Globus pallidus (tissue), 1 donor: ENCODE results near the gene SPC24.
"Not testable (repeated sequence)": the region's sequence is repeated elsewhere in the genome, so short reads cannot be mapped to it uniquely, and the experiment has no call there.

Experiments used
- DNase-seq: peaks from one replicate; pipeline ENCODE4 v3.0.0-alpha.2; 2015; ENCODE audit warnings: low spot score

The SPC24 gene

DNA sequence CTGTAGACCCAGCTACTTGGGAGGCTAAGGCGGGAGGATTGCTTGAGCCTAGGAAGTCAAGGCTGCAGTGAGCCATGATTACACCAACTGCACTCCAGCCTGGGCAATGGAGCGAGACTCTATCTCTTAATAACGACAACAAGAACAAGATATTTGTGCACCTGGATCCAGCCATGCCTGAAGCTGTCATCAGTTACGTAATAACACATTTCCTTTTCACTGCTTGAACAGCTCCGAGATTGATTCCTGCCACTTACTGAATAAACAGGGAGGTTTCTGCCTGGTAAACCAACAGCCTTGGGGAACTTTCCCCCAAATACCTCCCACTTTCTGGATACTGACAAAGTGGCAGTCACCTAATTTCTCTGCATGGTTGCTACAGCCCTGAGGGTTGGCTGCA, 36.4 kb upstream of the SPC24 start:
- no peak for DNase-seq

DNA sequence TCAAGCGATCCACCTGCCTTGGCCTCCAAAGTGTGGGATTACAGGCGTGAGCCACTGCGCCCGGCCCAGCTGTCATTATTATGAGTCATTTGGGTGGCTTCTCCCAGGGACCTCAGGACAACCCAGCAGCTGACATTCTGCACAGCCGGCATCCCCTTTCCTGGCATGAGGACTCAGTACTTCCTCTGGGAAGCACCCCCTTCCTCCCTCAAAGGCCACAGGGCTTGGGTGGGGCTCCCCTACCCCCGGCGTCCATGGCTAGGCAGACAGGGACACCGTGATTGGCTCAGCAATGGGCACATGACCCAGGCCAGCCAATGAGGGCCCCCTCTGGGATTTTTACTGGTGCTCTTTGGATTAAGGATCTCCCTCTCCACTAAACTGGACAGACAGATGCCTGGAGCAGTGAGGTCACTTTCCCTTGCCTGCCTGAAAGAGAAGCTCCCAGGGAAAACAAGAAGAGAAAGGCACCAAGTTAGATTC, 35.7 kb upstream of the SPC24 start:
- DNase-seq: no peak

DNA sequence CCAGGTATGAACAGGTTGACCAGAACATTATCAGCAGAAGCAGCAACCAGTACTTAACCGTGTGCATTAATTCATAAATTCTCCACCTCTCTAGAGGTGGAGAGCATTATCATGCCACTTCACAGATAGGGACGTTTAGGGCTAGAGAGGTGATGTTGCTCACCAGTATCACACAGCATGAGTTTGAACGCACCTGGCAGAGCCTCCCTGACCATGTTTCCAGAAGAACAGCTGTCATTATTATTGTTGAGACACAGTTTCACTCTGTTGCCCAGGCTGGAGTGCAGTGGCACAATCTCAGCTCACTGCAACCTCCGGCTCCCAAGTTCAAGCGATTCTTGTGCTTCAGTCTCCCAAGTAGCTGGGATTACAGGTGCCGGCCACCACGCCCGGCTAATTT, 34.9 kb upstream of the SPC24 start:
- no peak for DNase-seq

DNA sequence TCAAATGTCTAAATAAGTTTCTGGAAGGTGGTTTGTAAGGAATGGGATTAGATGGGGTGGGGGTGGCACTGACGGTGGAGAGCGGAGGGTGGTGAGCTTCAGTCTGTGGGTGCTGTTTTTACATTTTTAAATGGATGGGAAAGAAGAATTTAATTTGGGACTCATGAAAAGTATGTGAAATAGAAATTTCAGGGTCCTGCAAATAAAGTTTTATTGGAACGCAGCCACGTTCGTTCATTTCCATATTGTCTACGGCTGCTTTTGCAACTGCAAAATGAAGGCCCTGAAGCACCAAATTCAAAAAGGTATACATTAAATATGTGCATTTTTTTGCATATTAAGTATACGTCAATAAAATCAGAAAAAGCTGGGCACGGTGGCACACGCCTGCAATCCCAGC, 31.9 kb upstream of the SPC24 start:
- no peak for DNase-seq

DNA sequence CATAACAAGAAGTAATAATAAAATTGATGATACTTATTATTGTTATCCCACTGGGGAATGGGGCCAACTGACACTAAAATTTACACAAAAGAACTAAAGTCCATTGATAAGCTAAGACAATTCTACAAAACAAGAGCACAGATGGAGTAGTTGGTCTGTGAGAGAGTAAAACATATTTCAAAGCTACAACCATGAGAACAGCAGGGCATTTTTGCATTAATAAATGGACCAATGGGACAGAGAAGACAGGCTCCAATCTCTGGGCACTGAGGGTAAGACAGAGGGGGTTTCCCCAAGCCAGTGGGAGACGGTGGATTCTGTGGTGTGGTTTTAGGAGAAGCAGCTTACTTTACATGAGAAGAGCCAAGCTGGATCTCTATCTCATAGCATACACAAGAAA, 27.4 kb upstream of the SPC24 start:
- DNase-seq: no peak

DNA sequence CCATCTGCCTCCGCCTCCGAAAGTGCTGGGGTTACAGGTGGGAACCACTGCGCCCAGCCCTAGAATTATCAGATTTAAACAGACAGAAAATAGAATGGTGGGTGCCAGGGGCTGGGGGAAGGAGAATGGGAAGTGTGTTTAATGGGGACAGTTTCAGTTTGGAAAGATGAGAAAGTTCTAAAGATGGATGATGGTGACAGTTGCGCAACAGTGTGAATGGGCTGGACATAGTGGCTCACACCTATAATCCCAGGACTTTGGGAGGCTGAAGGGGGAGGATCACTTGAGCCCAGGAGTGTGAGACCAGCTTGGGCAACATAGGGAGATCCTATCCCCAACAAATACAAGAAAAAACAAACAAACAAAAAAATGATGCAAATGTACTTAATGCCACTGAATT, 25.9 kb upstream of the SPC24 start:
- no peak for DNase-seq

DNA sequence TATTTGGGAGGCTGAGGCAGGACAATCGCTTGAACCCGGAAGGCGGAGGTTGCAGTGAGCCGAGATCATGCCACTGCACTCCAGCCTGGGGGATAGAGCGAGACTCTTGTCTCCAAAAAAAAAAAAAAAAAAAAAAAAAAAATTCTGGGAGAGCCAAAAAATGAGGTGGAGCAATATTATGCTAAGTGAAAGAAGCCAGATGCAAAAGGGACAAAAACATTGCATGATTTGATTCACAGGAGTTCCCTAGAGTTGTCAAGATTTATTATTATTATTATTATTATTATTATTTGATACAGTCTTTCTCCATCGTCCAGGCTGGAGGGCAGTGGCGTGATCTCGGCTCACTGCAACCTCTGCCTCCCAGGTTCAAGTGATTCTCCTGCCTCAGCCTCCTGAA, 25.4 kb upstream of the SPC24 start:
- not testable (repeated sequence) for DNase-seq

DNA sequence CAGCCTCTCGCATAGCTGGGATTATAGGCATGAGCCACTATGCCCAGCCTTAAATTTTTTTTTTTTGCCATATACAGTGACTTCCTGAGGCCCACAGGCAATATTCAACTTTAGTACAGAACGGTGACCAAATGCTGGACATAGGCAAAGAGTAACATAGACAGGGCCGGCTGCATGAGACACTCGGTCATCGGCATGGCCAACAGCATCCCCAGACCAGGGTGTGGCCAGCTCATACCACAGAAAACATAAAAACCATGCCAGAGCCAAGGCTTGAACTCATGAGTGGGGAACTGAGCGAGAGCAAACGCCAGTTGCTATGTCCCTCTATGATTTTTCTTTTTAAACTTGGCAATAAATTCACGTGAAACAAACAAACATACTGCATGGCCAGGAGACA, 24.8 kb upstream of the SPC24 start:
- no peak for DNase-seq

DNA sequence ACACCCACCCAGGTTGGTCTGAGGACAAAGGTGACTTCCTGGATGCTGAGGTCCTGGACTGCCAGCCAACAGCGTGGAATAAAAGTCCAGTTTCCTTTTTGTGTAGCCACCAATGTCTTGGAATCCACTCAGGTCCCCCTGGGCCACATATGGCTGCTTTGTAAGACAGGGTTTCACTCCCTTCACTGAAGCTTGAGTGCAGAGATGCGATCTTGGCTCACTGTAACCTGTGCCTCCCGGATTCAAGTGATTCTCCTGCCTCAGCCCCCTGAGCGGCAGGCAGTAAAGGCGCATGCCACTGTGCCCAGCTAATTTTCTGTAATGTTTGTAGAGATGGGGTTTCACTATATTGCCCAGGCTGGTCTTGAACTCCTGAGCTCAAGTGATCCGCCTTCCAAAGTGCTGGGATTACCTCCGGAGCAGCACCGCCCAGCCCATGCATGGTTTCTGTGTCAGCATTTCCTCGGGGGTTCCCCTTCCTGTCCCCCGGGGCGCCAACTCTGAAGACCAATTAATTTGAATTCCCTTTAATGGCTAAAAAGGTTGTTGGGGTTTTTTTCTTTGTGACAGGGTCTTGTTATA, 24.2 kb upstream of the SPC24 start:
- DNase-seq: no peak

DNA sequence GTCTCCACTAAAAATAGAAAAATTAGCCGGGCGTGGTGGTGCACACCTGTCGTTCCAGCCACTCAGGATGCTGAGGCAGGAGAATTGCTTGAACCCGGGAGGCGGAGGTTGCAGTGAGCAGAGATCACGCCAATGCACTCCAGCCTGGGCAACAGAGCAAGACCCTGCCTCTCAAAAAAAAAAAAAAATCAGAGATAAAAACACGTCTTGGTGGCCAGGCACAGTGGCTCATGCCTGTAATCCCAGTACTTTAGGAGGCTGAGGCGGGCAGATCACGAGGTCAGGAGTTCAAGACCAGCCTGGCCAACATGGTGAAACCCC, 23.5 kb upstream of the SPC24 start:
- DNase-seq: not testable (repeated sequence)

DNA sequence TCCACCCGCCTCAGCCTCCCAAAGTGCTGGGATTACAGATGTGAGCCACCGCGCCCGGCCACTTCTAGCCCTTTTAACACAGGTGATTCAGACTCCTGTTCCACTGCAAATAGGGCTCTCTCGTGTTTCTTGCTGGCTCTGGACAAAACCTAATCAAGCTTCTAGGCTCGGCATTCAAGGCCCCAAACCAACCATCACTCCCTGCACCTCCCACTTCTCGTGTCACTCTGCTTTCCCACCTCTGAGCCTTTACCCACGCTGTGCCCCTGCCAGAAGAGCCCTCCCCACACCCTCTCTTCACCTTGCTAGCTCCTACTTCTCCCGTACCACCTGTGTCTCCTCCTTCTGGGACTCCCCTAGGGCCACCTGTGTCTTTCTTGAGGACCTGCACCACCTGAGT, 22.0 kb upstream of the SPC24 start:
- DNase-seq: no peak

DNA sequence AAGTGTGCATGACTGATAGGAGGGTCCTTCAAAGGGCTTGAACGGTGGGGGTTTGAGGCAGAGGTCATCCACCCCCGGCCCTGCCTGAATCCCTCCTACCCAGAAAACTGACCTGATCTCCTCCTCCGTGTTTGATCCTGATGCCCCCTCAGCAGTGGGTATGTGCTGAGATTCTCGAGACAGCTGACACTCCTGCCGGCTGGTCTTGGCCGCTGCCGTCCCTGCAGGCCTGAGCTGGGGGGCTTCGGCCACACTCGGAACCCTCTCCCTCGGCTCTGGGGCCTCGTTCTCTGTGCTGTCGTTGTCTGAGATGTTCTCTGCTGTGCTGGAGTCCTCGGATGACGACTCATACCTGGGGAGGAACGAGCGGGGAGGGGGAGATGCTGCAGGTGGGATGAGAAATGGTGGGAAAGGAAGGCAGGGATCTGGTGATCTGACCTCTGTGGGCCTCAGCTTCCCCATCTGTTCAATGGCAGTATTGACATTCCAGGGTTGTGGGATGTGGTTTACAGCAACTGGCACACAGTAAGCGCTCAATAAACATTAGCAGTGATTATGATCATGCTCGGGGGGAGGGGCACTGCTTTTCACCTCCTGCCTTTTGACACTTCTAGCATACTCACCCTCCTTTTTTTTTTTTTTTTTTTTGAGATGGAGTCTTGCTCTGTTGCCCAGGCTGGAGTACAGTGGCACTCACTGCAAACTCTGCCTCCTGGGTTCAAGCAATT, 21.0 kb upstream of the SPC24 start:
- DNase-seq: no peak

DNA sequence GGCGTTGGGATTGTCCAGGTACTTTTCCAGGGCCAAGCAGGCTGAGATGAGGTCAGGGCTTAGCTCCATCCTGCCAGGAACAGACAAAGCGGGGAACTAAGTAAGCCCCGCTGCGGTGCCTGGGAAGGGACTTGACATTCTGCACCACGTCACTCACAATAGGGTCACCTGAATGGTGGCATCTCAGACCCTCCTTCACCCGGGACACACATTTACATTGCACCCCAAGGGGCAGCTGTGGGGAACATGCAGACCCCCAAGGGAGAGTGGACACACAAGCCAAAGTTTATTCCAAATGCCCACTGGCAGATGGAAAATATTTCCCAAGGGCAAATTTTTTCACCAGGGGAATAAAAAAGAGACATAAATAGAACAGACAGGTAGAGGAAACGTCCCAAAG, 20.3 kb upstream of the SPC24 start:
- DNase-seq: no peak

DNA sequence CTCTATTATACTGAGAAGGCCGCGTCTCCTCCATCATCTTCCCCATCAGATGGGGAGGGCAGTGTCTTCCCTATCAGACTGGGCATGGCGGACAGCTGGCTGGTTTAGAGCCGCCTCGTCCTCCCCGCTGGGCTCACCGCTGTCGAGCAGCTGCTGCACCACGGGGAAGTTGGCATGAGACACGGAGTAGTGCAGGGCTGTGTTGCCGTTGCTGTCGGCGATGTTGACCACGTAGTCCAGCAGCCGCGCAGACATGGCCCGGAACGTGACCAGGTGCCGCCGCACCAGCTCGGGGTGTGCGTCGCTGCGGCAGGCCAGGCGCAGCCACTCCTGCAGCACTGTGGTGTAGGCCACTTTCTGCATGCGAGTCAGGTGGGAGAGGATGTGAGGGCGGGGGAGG, 18.8 kb upstream of the SPC24 start:
- no peak for DNase-seq

DNA sequence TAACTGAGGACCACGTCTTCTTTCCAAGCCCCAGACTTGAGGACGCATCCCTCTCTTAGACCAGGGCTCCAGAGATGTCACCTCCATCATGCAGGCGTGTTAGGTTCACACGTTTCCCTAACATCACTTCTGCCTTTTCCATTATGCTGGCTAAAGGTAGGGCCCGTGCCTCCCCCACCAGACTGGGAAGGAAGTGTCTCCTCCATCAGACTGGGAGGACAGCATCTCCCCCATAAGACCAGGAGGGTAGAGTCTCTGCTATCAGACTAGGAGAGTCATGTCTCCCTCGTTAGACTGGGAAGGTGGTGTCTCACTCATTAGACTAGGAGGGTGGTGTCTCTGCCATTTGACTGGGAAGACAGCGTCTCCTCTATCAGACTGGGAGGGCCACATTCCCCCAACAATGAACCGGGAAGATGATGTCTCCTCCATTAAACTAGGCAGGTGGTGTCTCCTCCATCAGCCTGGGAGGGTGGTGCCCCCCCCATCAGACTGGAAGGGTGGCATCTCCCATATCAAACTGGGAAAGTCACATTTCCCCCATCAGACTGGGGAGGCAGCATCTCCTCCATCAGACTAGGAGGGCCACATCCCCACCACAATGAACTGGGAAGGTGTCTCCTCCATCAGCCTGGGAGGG, 18.1 kb upstream of the SPC24 start:
- no peak for DNase-seq

DNA sequence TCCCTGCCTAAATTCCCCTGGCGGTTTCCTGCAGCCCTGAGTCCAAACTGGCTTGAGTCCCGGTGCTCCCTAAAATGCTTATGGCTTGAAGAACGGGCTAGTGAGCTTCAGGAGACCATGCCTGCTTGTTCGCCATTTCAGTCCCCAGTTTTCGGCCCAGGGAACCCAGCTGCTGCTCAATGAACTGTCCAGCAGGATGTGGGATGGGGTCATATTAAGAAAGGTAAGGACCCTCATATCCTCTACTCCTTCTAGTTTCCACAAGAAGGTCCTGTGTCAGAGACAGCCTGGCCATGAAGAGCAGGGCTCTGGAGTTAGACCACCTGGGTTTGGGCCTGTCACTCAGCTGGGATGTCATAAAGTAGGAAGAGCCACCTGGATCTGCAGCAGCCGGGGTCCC, 17.0 kb upstream of the SPC24 start:
- DNase-seq: no peak

DNA sequence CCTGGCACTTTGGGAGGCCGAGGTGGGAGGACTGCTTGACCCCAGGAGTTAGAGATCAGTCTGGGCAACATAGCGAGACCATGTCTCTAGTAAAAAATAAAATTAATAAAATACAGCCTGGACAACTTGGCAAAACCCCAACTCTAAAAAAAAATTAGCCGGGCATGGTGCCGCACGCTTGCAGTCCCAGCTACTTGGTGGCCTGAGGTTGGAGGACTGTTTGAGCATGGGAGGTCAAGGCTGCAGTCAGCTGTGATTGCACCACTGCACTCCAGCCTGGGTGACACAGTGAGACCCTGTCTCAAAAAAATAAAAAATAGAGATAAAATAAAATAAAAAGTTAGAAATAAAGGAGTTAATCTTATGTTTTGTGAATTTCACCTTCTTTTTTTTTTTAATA, 15.6 kb upstream of the SPC24 start:
- no peak for DNase-seq

DNA sequence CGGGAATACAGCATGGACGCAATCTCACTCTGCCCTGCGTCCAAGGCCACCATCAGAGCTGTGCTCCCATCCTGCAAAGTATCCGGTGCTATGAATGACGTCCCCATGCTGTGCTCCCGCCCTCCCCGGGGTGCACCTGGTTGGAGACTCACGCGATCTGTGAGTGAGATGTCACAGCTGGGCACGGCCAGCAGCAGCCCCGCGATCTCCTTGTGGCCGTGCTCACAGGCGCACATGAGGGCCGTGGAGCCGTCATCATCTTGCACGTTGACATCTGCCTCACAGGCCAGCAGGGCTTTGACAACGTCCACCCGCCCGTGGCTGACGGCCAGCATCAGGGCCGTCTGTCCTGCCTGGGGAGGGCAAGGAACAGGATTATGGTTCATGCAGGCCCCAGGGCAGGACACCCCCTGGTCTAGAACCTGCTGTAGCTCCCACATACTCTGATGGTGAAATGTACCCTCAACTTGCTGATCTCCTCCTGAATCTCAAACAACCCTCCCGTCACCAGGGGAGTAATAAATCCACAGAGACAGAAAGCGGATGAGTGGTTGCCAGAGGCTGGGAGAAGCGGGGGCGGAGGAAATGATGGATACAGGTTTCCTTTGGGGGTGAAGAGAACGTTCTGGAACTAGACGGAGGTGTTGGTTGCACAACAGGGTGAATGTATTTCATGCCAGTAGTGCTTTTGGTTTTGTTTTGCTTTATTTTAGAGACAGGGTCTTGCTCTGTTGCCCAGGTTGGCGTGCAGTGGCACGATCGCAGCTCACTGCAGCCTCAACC, 14.5 kb upstream of the SPC24 start:
- no peak for DNase-seq

DNA sequence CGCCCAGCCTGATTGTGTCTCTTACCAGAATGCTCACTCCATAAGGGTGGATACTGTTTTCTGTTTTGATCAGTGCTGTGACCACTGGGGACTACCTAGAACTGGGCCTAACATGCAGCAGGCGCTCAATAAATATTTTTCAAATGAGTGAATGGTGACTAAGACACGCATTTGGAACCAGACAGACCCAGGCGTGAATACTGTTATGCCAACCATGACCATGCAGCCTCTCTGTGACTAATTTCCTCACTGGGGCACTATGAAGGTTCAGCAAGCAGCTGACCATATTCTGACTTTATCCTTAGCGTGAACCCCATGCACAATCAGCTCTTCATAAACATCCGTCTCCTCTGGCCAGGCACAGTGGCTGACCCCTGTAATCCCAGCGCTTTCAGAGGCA, 13.0 kb upstream of the SPC24 start:
- no peak for DNase-seq

DNA sequence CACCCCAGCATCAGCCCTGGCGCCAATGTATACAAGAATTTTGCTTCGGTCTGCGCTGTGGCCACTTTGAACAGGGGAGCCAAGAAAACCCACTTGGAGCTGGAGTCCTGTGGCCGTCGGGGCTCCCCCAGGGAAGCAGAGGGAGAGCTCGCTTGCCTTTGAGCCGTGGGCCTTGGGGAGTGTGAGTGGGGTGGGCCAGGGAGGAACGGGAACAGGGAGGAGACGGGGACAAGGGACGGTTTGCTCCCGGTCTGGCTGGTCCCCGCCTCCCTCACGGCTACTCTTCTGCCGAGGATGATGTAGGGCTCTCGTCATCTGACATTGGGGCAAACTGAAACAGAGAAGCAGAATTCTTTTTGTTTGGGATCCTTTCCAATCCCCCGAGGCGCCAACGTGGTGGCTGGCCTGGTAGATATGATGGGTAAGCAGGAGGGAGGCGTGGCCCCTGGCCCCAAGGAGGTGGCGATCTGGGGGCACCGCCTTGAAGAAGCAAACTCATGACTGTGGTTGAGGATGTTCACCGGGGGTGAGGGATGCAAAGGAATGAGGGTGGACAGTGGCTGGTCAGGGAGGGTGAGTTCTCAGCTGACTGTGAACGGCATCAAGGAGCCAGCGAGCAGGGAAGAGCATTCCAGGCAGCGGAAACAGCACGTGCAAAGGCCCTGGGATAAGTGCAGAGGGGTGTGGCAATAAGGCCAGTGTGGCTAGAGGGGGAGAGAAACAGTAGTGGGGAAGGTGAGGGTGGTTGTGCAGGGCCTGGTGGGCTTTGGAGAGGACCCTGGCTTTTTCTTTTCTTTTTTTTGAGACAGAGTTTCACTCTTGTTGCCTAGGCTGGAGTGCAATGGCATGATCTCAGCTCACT, 10.9 kb upstream of the SPC24 start:
- no peak for DNase-seq

DNA sequence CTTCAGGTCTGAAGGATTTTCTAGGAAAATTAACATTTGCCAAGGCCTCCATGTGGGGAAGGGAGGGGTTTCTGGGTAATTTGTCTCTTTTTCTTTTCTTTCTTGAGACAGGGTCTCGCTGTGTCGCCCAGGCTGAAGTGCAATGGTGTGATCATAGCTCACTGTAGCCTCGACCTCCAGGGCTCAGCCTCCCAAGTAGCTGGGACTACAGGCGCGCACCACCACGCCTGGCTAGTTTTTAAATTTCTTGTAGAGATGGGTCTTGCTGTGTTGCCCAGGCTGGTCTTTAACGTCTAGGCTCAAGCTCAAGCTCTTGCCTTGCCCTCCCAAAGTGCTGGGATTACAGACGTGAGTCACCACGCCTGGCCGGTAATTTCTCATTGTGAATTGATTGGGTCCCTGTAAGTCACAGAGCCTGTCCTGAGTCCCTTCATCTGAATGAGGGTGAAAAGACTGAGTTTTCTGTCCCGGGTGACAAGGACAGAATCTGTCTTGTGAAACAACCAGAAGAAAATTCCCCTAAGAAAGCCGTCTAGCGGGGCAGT, 10.0 kb upstream of the SPC24 start:
- no peak for DNase-seq
